Measurements from ENCODE around the gene KAT8. TPM values are rescaled to one million over a fixed set of nuclear protein-coding genes. Genes with fewer than 3 reads are reported as not detected.

KAT8 gene
- total and polyA plus RNA-seq, 2 of the 4 experiments (the other 2 are of a cell fraction), result 19.4 to 27.4 TPM

- no peak for TF ChIP-seq NFE2L2 (IDR thresholded peaks at IDR 0.05; ENCODE audit: low read depth, low read length)
- no peak for TF ChIP-seq ELK1 (IDR thresholded peaks at IDR 0.05; ENCODE audit: borderline replicate concordance, low read depth, low read length)
- no peak for TF ChIP-seq CHD1 (IDR thresholded peaks at IDR 0.05; ENCODE audit: low read depth, low read length)
Observed at GRCh38 chr16:31078597-31079341, 38.7 kb upstream of the KAT8 start (continued).

GRCh38 chr16:31079342-31079944, 38.0 kb upstream of the KAT8 start:
- no peak overlapping the region for H2AK9ac ChIP-seq (replicated peaks; ENCODE audit: low read depth, low read length, poor library complexity)
- intact Hi-C loops (cut with micrococcal nuclease), result loop anchor here (10.0 kb wide), 1 partner anchor 125 kb away; the partner anchor contains the start of gene SETD1A
- H4K20me1 ChIP-seq (ENCODE audit: insufficient read depth, low read length), result peaks cover 21% of the 10 kb centered on the region
- no peak overlapping the region for H2BK15ac ChIP-seq (ENCODE audit: low read depth, low read length)
- H4K91ac ChIP-seq (ENCODE audit: insufficient read depth, low read depth, low read length), result no peak overlapping the region
- peaks cover 18 to 67% of the 10 kb centered on the region in 2 experiments for H3K79me1 ChIP-seq (ENCODE audit: low read depth in 1 of 2, low read length in 2 of 2)
- dilution Hi-C loops (cut with HindIII; ENCODE audit: low sequenced_read_pairs, unreplicated experiment), result no loop called here
- no peak overlapping the region for H3K56ac ChIP-seq (ENCODE audit: extremely low read depth, insufficient read depth, low read length)
- no peak overlapping the region for H3K27ac ChIP-seq (ENCODE audit: insufficient read depth, low read length)
- no peak overlapping the region for H3K4me2 ChIP-seq (ENCODE audit: low read depth, low read length)
- H2BK120ac ChIP-seq (ENCODE audit: low read depth, low read length), result no peak overlapping the region
- H3K36me3 ChIP-seq (ENCODE audit: control insufficient read depth, insufficient read depth, low read length), result peaks cover 75% of the 10 kb centered on the region
- no peak overlapping the region for H2AK5ac ChIP-seq (ENCODE audit: low read depth, low read length)
- H2BK5ac ChIP-seq (ENCODE audit: low read depth, low read length, poor library complexity, severe bottlenecking), result no peak overlapping the region
- DNase-seq (no peak), ATAC-seq (ENCODE audit: low read depth) (no peak)
- no peak overlapping the region for H4K5ac ChIP-seq (ENCODE audit: low read depth, low read length)
- no peak for TF ChIP-seq FOS (IDR thresholded peaks at IDR 0.05; ENCODE audit: low read depth, low read length)
- no peaks in the 10 kb centered on the region for H3K27me3 ChIP-seq (ENCODE audit: control insufficient read depth, insufficient read depth, low read length)
- no peak overlapping the region for H3K9ac ChIP-seq (ENCODE audit: low read depth, low read length)
- H3K4me3 ChIP-seq (ENCODE audit: insufficient read depth, low read depth, low read length), result no peak overlapping the region
- H3K14ac ChIP-seq (replicated peaks; ENCODE audit: low read depth, low read length), result no peak overlapping the region
- BruUV-seq (replicated peaks), result no TSS peak
- CTCF ChIA-PET, result no interaction called here
- H3K9me3 ChIP-seq (ENCODE audit: control insufficient read depth, insufficient read depth, low read length), result no peaks in the 10 kb centered on the region
- H2BK20ac ChIP-seq (ENCODE audit: low read depth, low read length), result no peak overlapping the region
- POLR2A ChIA-PET (ENCODE audit: unreplicated experiment), result no interaction called here
- H3K4ac ChIP-seq (ENCODE audit: low read depth, low read length), result no peak overlapping the region
- H4K8ac ChIP-seq (ENCODE audit: low read depth in 2 of 2, low read length in 2 of 2), result no peak overlapping the region
- no peak overlapping the region for H2AFZ ChIP-seq (replicated peaks; ENCODE audit: low read length, poor library complexity)
- H3K23ac ChIP-seq (ENCODE audit: low read depth, low read length), result no peak overlapping the region
- WGBS, 2 experiments (ENCODE audit: extremely low coverage in 2 of 2, insufficient read length in 1 of 2), result 89% methylated on average over 8 of the region's 13 CpGs; no CpG with 5 or more reads in 1 of the 2 experiments
- in situ Hi-C loops (cut with MboI; ENCODE audit: low sequenced_read_pairs), result loop anchor here (10.0 kb wide), 1 partner anchor 385 kb away; no protein-coding TSS in a partner anchor
- peaks cover 3% of the 10 kb centered on the region; the same call in 1 of the 2 replicates for H3K9me1 ChIP-seq (ENCODE audit: insufficient read depth, low read length)
- H3K18ac ChIP-seq (ENCODE audit: low read depth, low read length), result no peak overlapping the region
- no peaks in the 10 kb centered on the region for H3K4me1 ChIP-seq (ENCODE audit: control insufficient read depth, insufficient read depth, low read length)
